Measurements from ENCODE around the gene GPR27.

GRCh38 chr3:71786551-71786950 is 32.9 kb downstream of the GPR27 start:
- TF ChIP-seq, protein P1, sequence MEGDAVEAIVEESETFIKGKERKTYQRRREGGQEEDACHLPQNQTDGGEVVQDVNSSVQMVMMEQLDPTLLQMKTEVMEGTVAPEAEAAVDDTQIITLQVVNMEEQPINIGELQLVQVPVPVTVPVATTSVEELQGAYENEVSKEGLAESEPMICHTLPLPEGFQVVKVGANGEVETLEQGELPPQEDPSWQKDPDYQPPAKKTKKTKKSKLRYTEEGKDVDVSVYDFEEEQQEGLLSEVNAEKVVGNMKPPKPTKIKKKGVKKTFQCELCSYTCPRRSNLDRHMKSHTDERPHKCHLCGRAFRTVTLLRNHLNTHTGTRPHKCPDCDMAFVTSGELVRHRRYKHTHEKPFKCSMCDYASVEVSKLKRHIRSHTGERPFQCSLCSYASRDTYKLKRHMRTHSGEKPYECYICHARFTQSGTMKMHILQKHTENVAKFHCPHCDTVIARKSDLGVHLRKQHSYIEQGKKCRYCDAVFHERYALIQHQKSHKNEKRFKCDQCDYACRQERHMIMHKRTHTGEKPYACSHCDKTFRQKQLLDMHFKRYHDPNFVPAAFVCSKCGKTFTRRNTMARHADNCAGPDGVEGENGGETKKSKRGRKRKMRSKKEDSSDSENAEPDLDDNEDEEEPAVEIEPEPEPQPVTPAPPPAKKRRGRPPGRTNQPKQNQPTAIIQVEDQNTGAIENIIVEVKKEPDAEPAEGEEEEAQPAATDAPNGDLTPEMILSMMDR (IDR thresholded peaks at IDR 0.05), result no peak
- TF ChIP-seq POLR2A (IDR thresholded peaks at IDR 0.05) (no peak), POLR2AphosphoS5 (IDR thresholded peaks at IDR 0.05) (no peak)

Measured in suprapubic skin (tissue), 4 donors.